GM23248 (cell line): Measurements from ENCODE around the gene RGMA.

Source experiments
- EZH2 ChIP-seq: fragments of 200-600 bp; sonication (generic); IDR thresholded peaks from 2 replicates; pipeline ENCODE4 v1.6.1; 2018; ENCODE audit warnings: antibody characterized with exemption, mild to moderate bottlenecking; ENCODE audit not compliant: insufficient read depth, poor library complexity, severe bottlenecking
- EZH2phosphoT487 ChIP-seq: fragments of 200-600 bp; sonication (generic); IDR thresholded peaks from 2 replicates; pipeline ENCODE4 v1.6.1; 2018; ENCODE audit warnings: antibody characterized with exemption, moderate library complexity, mild to moderate bottlenecking, low read depth; ENCODE audit not compliant: insufficient read depth

DNA sequence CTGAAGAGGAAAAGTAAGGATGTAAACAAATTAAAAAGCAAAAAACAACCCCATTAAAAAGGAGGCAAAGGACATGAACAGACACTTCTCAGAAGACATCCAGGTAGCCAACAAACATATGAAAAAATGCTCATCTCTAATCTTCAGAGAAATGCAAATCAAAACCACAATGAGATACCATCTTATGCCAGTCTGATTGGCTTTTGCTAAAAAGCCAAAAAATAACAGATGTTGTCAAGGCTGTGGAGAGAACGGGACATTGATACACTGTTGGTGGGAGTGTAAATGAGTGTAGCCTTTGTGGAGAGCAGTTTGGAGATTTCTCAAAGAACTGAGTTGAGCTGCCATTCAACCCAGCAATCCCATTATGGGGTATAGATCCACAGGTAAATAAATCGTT, 18.6 kb upstream of the RGMA start:
- TF ChIP-seq EZH2 (no peak), EZH2phosphoT487 (no peak)
